HepG2 (cell line): ENCODE data around the gene ARIH2. TPM values are rescaled to one million over a fixed set of nuclear protein-coding genes. Genes with fewer than 3 reads are reported as not detected.
A peak's percentile ranks its signal among the peaks of the same experiment; 100 is the strongest.

Experiments used
- ATF6 ChIP-seq: sonication (generic); formaldehyde crosslinking; conservative IDR thresholded peaks from 2 replicates; pipeline ENCODE4 v1.4.0; 2020; ENCODE audit warnings: missing genetic modification reagents
- CBFB ChIP-seq: sonication (generic); formaldehyde crosslinking; IDR thresholded peaks from 2 replicates; pipeline ENCODE4 v1.4.0; 2020; ENCODE audit warnings: missing genetic modification reagents
- DMAP1 ChIP-seq: IDR thresholded peaks from 2 replicates; pipeline ENCODE4 v1.6.1; 2016
- DPF2 ChIP-seq: sonication (generic); formaldehyde crosslinking; IDR thresholded peaks from 2 replicates; pipeline ENCODE4 v1.4.0; 2020; ENCODE audit warnings: mild to moderate bottlenecking, low read depth, missing genetic modification reagents, borderline replicate concordance
- ERF ChIP-seq: IDR thresholded peaks from 2 replicates; pipeline ENCODE4 v1.6.1; 2018; ENCODE audit warnings: missing biosample characterization, missing genetic modification reagents
- FOXP1 ChIP-seq, 2 experiments: fragments of 450-650 bp in 1 of 2; IDR thresholded peaks; 2 replicates each; pipeline ENCODE4 v1.6.1; 2017 to 2018; ENCODE audit warnings: antibody characterized with exemption in 1 of 2
- MTA3 ChIP-seq: sonication (generic); formaldehyde crosslinking; IDR thresholded peaks from 2 replicates; pipeline ENCODE4 v1.4.0; 2020; ENCODE audit warnings: missing genetic modification reagents
- NFIB ChIP-seq: sonication (generic); formaldehyde crosslinking; IDR thresholded peaks from 2 replicates; pipeline ENCODE4 v1.9.0; 2021; ENCODE audit warnings: missing genetic modification reagents, mild to moderate bottlenecking, borderline replicate concordance
- PPARG ChIP-seq: conservative IDR thresholded peaks from 2 replicates; pipeline ENCODE4 v1.6.1; 2016; ENCODE audit warnings: missing biosample characterization, missing genetic modification reagents
- PRMT3 ChIP-seq: sonication (generic); formaldehyde crosslinking; IDR thresholded peaks from 2 replicates; pipeline ENCODE4 v1.8.1; 2022; ENCODE audit warnings: low read depth, mild to moderate bottlenecking, moderate library complexity, missing genetic modification reagents, borderline replicate concordance
- REXO4 ChIP-seq: sonication (generic); formaldehyde crosslinking; IDR thresholded peaks from 2 replicates; pipeline ENCODE4 v1.8.0; 2022; ENCODE audit warnings: missing genetic modification reagents, mild to moderate bottlenecking, borderline replicate concordance
- RFX3 ChIP-seq: IDR thresholded peaks from 2 replicates; pipeline ENCODE4 v1.6.1; 2016; ENCODE audit warnings: missing biosample characterization, missing genetic modification reagents
- SIX4 ChIP-seq: sonication (generic); formaldehyde crosslinking; IDR thresholded peaks from 2 replicates; pipeline ENCODE4 v1.4.0; 2020; ENCODE audit warnings: missing genetic modification reagents
- SP2 ChIP-seq: sonication (generic); formaldehyde crosslinking; IDR thresholded peaks from 2 replicates; pipeline ENCODE4 v1.5.1; 2020; ENCODE audit warnings: mild to moderate bottlenecking, missing genetic modification reagents
- TMF1 ChIP-seq: sonication (generic); formaldehyde crosslinking; IDR thresholded peaks from 2 replicates; pipeline ENCODE4 v1.8.1; 2022; ENCODE audit warnings: low read depth, missing genetic modification reagents
- ZBTB42 ChIP-seq: sonication (generic); formaldehyde crosslinking; IDR thresholded peaks from 2 replicates; pipeline ENCODE4 v1.5.0; 2020; ENCODE audit warnings: mild to moderate bottlenecking, missing genetic modification reagents
- ZFP82 ChIP-seq: sonication (generic); formaldehyde crosslinking; IDR thresholded peaks from 2 replicates; pipeline ENCODE4 v1.5.1; 2020; ENCODE audit warnings: mild to moderate bottlenecking, missing genetic modification reagents, borderline replicate concordance
- ZNF329 ChIP-seq: sonication (generic); formaldehyde crosslinking; IDR thresholded peaks from 2 replicates; pipeline ENCODE4 v1.9.0; 2021; ENCODE audit warnings: low read depth, mild to moderate bottlenecking, missing genetic modification reagents
- ZNF407 ChIP-seq: sonication (generic); formaldehyde crosslinking; IDR thresholded peaks from one replicate; pipeline ENCODE4 v1.5.1; 2020; ENCODE audit warnings: mild to moderate bottlenecking, missing genetic modification reagents; ENCODE audit errors: not compliant biosample characterization
- ZNF496 ChIP-seq: sonication (generic); formaldehyde crosslinking; IDR thresholded peaks from 2 replicates; pipeline ENCODE4 v1.8.1; 2023; ENCODE audit warnings: mild to moderate bottlenecking, moderate library complexity, missing genetic modification reagents; ENCODE audit not compliant: insufficient replicate concordance
- ZNF549 ChIP-seq: sonication (generic); formaldehyde crosslinking; IDR thresholded peaks from 2 replicates; pipeline ENCODE4 v1.5.0; 2020; ENCODE audit warnings: missing genetic modification reagents
- ZSCAN9 ChIP-seq: IDR thresholded peaks from 2 replicates; pipeline ENCODE4 v1.6.1; 2016; ENCODE audit warnings: borderline replicate concordance
- polyA plus RNA-seq, 8 experiments: library from polyadenylated mRNA; depleted of rRNA in 3 of 8; stranded (reverse) in 7 of 8; unstranded in 1 of 8; fragments of >200 nt; fragmentation: Illumina TruSeq in 4 of 8; extraction: Trizol in 4 of 8; gene quantifications; 2 replicates each; pipeline versions ENCODE4 v1.2.1 to v1.2.3, GENCODE V29; 2011 to 2016; ENCODE audit warnings: low read depth in 4 of 8, missing spikeins in 1 of 8, mixed read lengths in 1 of 8; ENCODE audit not compliant: insufficient read depth in 1 of 8
- total RNA-seq, 5 experiments: library from RNA; depleted of rRNA; stranded (reverse); fragments of >200 nt; fragmentation: Illumina TruSeq; extraction: Trizol; gene quantifications; 2 replicates each; pipeline ENCODE4 v1.2.3, GENCODE V29; 2016; ENCODE audit warnings: low read depth in 1 of 5

Gene ARIH2
- total and polyA plus RNA-seq, 2 of the 13 experiments (the other 11 are each of a cell fraction or from before 2014, with no cell fraction given), result 64.8 to 83.3 TPM

GRCh38 chr3:49021213-49021812 lies 102.7 kb downstream of the ARIH2 start (continued):
- TF ChIP-seq ZNF407 (CRISPR knock-in tag) (no peak), MTA3 (CRISPR knock-in tag) (no peak), ZNF329 (CRISPR knock-in tag) (no peak; the same call in 1 of the 2 replicates), ZNF549 (CRISPR knock-in tag) (no peak; the same call in 1 of the 2 replicates), ZSCAN9 (CRISPR knock-in tag) (no peak; the same call in 1 of the 2 replicates), SIX4 (CRISPR knock-in tag) (peak; percentile 90), ZFP82 (peak; percentile 92; the same call in 1 of the 2 replicates), REXO4 (CRISPR knock-in tag) (no peak), ERF (peak; percentile 59; the same call in 1 of the 2 replicates), RFX3 (CRISPR knock-in tag) (no peak), DPF2 (CRISPR knock-in tag) (0 out of 2 replicates have a peak, but pooled peaks have one; percentile 36), SP2 (peak; percentile 16), FOXP1 (IDR thresholded peaks at IDR 0.05) (no peak), FOXP1 (CRISPR knock-in tag; IDR thresholded peaks at IDR 0.05) (peak; percentile 9; the same call in 1 of the 2 replicates), NFIB (no peak), DMAP1 (peak; percentile 19; the same call in 1 of the 2 replicates), PRMT3 (CRISPR knock-in tag) (no peak), ZBTB42 (CRISPR knock-in tag) (no peak), ZNF496 (CRISPR knock-in tag) (no peak), CBFB (CRISPR knock-in tag) (peak; percentile 60; the same call in 1 of the 2 replicates), TMF1 (no peak), ATF6 (CRISPR knock-in tag) (no peak), PPARG (CRISPR knock-in tag) (peak; percentile 29; the same call in 1 of the 2 replicates)
